HG03066 (cell line): ENCODE data around the gene DUS3L.
"Not testable (repeated sequence)": the region's sequence is repeated elsewhere in the genome, so short reads cannot be mapped to it uniquely, and the experiment has no call there.

ENCODE experiments used
- ATAC-seq: cut with Tn5 transposase; IDR thresholded peaks from one replicate; pipeline ENCODE4 v1.9.1; 2021; ENCODE audit warnings: low read depth; ENCODE audit not compliant: unreplicated experiment

Gene DUS3L

GRCh38 chr19:5775668-5776309, 15.2 kb downstream of the DUS3L start:
- no peak for ATAC-seq

GRCh38 chr19:5774921-5775320, 16.0 kb downstream of the DUS3L start:
- ATAC-seq = no peak

- ATAC-seq = no peak
Observed at GRCh38 chr19:5773276-5773675, 17.7 kb downstream of the DUS3L start.

- ATAC-seq = no peak
Observed at GRCh38 chr19:5772416-5772815, 18.5 kb downstream of the DUS3L start.

GRCh38 chr19:5767949-5768348, 23.0 kb downstream of the DUS3L start:
- no peak for ATAC-seq

GRCh38 chr19:5765220-5765619, 25.7 kb downstream of the DUS3L start:
- ATAC-seq = no peak

- ATAC-seq = no peak
Observed at GRCh38 chr19:5762608-5763217, 28.2 kb downstream of the DUS3L start.

- no peak for ATAC-seq
Observed at GRCh38 chr19:5753743-5754142, 37.2 kb downstream of the DUS3L start.

GRCh38 chr19:5751709-5752108, 39.3 kb downstream of the DUS3L start:
- no peak for ATAC-seq

GRCh38 chr19:5749505-5749904, 41.5 kb downstream of the DUS3L start:
- no peak for ATAC-seq

- not testable (repeated sequence) for ATAC-seq
Observed at GRCh38 chr19:5748920-5749319, 42.0 kb downstream of the DUS3L start.

- not testable (repeated sequence) for ATAC-seq
Observed at GRCh38 chr19:5744999-5745398, 46.0 kb downstream of the DUS3L start.

GRCh38 chr19:5743630-5744029, 47.3 kb downstream of the DUS3L start:
- ATAC-seq = no peak

GRCh38 chr19:5742051-5742450, 48.9 kb downstream of the DUS3L start:
- no peak for ATAC-seq

- no peak for ATAC-seq
Observed at GRCh38 chr19:5738423-5738822, 52.5 kb downstream of the DUS3L start.
